ENCODE results near the gene ZNF546.
A peak's percentile ranks its signal among the peaks of the same experiment; 100 is the strongest.

The ZNF546 gene

GRCh38 chr19:40055832-40056504 lies 59.1 kb downstream of the ZNF546 start, which contains the start of gene ZNF780B:
TSS of gene ZNF780B (minus strand) at chr19:40056231. CDS start at chr19:40050332, 5,899 bp downstream.
- DNase-seq (ENCODE audit: low spot score) = peak; percentile 80

GRCh38 chr19:40056505-40056904 lies 59.6 kb downstream of the ZNF546 start:
- no peak for DNase-seq (ENCODE audit: low spot score)

- no peak for DNase-seq (ENCODE audit: low spot score)
These were observed 60.3 kb downstream of the ZNF546 start for GRCh38 chr19:40057166-40057565.

- DNase-seq (ENCODE audit: low spot score) = no peak
These were observed 62.8 kb downstream of the ZNF546 start for GRCh38 chr19:40059624-40060023.

- DNase-seq (ENCODE audit: low spot score) = no peak
These were observed 73.2 kb downstream of the ZNF546 start for GRCh38 chr19:40070058-40070457.

Measured in SW480 (cell line).